GM23338 (cell line): ENCODE results near the gene CLDN11.

Experiments used
- CREB1 ChIP-seq: fragments of 250-450 bp; sonication (Bioruptor Pico); IDR thresholded peaks from 2 replicates; pipeline ENCODE4 v1.5.0; 2020; ENCODE audit warnings: low read depth, mild to moderate bottlenecking, moderate library complexity
- EZH2 ChIP-seq: fragments of 200-600 bp; sonication (generic); IDR thresholded peaks from one replicate; pipeline ENCODE4 v1.8.0; 2017; ENCODE audit warnings: antibody characterized with exemption, mild to moderate bottlenecking, low read depth; ENCODE audit not compliant: unreplicated experiment
- POLR2AphosphoS5 ChIP-seq: IDR thresholded peaks from 2 replicates; pipeline ENCODE4 v1.6.1; 2016; ENCODE audit warnings: antibody characterized with exemption, low read depth
- TF ChIP-seq, protein P1 (sequence below), 2 experiments: fragments of 200-600 bp in 1 of 2; sonication (generic) in 1 of 2; conservative IDR thresholded peaks; 2 replicates each; pipeline versions ENCODE4 v1.5.1 to v1.6.1; 2016 to 2017; ENCODE audit warnings: antibody characterized with exemption in 2 of 2, low read depth in 2 of 2, mild to moderate bottlenecking in 2 of 2, moderate library complexity in 1 of 2
- TF ChIP-seq, protein P2 (sequence below): IDR thresholded peaks from 2 replicates; pipeline ENCODE4 v1.6.1; 2016; ENCODE audit warnings: antibody characterized with exemption

DNA sequence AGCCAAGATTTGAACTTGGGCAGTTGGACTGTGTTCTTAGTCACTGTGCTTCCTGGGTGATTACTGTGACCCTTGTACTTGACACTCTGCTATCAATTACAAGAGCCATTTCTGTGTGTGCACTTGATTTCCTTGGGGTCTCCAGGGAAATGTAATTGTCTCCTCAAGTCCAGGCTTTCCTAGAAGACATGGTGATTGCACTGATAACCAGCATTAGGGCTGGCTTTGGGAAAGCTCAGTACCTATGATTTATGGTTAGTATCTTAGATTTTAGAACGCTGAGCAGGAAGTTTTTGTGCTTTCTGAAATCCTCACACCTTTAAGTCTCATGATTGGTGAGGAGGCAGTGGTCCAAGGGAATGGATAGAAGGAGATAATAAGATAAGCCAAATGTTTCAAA is 1.6 kb upstream of the CLDN11 start:
- TF ChIP-seq EZH2 (no peak), POLR2AphosphoS5 (no peak), CREB1 (CRISPR knock-in tag) (no peak)
- TF ChIP-seq, protein P1, sequence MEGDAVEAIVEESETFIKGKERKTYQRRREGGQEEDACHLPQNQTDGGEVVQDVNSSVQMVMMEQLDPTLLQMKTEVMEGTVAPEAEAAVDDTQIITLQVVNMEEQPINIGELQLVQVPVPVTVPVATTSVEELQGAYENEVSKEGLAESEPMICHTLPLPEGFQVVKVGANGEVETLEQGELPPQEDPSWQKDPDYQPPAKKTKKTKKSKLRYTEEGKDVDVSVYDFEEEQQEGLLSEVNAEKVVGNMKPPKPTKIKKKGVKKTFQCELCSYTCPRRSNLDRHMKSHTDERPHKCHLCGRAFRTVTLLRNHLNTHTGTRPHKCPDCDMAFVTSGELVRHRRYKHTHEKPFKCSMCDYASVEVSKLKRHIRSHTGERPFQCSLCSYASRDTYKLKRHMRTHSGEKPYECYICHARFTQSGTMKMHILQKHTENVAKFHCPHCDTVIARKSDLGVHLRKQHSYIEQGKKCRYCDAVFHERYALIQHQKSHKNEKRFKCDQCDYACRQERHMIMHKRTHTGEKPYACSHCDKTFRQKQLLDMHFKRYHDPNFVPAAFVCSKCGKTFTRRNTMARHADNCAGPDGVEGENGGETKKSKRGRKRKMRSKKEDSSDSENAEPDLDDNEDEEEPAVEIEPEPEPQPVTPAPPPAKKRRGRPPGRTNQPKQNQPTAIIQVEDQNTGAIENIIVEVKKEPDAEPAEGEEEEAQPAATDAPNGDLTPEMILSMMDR (conservative IDR thresholded peaks at IDR 0.05; ENCODE audit: low read depth in 2 of 2) = no peak
- TF ChIP-seq, protein P2, sequence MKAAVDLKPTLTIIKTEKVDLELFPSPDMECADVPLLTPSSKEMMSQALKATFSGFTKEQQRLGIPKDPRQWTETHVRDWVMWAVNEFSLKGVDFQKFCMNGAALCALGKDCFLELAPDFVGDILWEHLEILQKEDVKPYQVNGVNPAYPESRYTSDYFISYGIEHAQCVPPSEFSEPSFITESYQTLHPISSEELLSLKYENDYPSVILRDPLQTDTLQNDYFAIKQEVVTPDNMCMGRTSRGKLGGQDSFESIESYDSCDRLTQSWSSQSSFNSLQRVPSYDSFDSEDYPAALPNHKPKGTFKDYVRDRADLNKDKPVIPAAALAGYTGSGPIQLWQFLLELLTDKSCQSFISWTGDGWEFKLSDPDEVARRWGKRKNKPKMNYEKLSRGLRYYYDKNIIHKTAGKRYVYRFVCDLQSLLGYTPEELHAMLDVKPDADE = no peak
